ENCODE measurements around the gene ADGRG3.

GRCh38 chr16:57661936-57662906, 5.9 kb upstream of the ADGRG3 start:
- TF ChIP-seq CTCF (conservative IDR thresholded peaks at IDR 0.05; ENCODE audit: low read depth in 2 of 2) (no peak), EZH2phosphoT487 (IDR thresholded peaks at IDR 0.05; ENCODE audit: unreplicated experiment) (no peak), REST (IDR thresholded peaks at IDR 0.05; ENCODE audit: unreplicated experiment) (no peak), EZH2 (IDR thresholded peaks at IDR 0.05; ENCODE audit: low read depth, unreplicated experiment) (no peak), JUNB (IDR thresholded peaks at IDR 0.05; ENCODE audit: unreplicated experiment) (no peak), POLR2AphosphoS5 (IDR thresholded peaks at IDR 0.05; ENCODE audit: low read depth) (no peak), ZNF114 (CRISPR knock-in tag; IDR thresholded peaks at IDR 0.05) (no peak), NANOG (IDR thresholded peaks at IDR 0.05; ENCODE audit: borderline replicate concordance) (no peak), CREB1 (CRISPR knock-in tag; IDR thresholded peaks at IDR 0.05; ENCODE audit: low read depth) (no peak), ETS1 (IDR thresholded peaks at IDR 0.05) (no peak), ZNF331 (CRISPR knock-in tag; IDR thresholded peaks at IDR 0.05; ENCODE audit: low read depth) (no peak), ZNF462 (CRISPR knock-in tag; IDR thresholded peaks at IDR 0.05) (no peak)

Measured in GM23338 (cell line).